SH-SY5Y (cell line): Measurements from ENCODE around the gene PTPRD.

Experiments
- GATA2 ChIP-seq: IDR thresholded peaks from 2 replicates; pipeline ENCODE4 v1.6.1; 2011; ENCODE audit warnings: mild to moderate bottlenecking, low read depth, low read length
- GATA3 ChIP-seq: IDR thresholded peaks from 2 replicates; pipeline ENCODE4 v1.6.1; 2011; ENCODE audit warnings: low read depth, mild to moderate bottlenecking, low read length, moderate library complexity

DNA sequence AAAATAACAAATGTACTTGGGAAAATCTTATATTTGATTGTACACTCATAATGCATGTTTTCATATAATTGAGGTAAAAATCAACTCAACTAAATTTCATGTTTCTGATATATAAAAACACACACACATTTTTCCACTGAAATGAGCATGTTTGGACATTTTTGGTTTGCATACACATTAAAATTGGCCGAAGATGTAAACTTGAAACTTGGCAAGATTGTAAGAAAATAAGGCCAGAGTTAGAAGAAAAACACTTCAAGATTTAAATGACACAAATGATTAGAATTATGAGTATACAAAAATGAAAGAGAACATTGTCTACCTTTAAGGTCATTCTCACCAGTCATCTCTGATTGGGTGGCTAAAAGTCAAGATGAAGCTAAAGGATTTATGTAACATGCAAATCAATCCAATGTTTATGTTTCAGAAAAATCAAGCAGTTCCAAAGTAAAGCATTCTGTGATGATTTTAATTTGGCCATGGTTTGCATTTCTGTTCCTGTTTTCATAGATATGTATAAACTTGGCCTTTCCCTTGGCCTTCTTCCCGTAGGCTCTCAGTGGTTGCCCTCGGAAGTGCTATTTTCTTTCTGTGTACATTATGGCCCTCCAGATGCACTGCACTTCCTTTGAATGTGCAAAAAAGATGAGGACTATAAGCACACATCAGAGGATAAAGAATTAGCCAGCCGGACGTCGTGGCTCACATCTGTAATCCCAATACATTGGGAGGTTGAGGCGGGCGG, 1707.9 kb downstream of the PTPRD start:
- TF ChIP-seq GATA3 (no peak), GATA2 (no peak)
